ENCODE results near the gene SLC15A1.

Gene SLC15A1

DNA sequence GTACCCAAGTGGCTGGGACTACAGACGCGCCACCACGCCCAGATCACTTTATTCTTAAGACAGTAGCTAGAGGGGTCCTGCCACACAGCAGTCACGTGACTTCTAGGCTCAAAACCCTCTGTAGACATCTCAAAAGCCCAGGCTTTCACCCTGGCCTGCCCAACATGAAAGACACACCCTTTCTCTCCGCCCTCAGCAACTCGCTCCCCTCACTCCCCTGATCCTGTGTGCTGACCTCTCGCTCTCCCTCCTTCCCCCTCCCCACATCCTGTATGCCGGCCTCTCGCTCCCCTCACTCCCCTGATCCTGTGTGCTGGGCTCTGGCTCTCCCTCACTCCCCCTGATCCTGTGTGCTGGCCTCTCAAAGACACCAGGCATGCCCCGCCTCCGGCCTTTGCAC lies 77.4 kb downstream of the SLC15A1 start:
- Histone ChIP-seq H3K36me3 (ENCODE audit: insufficient read depth, insufficient read length, low read length) (no peaks in the 10 kb centered on the region), H3K9me3 (ENCODE audit: insufficient read depth, low read length) (no peaks in the 10 kb centered on the region), H3K27me3 (ENCODE audit: insufficient read depth, insufficient read length) (no peaks in the 10 kb centered on the region), H3K9ac (ENCODE audit: insufficient read length, low read depth) (no peak overlapping the region), H3K4me3 (ENCODE audit: insufficient read length, low read depth) (no peak overlapping the region), H3K4me1 (ENCODE audit: insufficient read depth, insufficient read length) (no peaks in the 10 kb centered on the region)
- TF ChIP-seq ZNF274 (IDR thresholded peaks at IDR 0.05; ENCODE audit: low read depth, low read length), result no peak
- TF ChIP-seq YY1 (IDR thresholded peaks at IDR 0.05; ENCODE audit: insufficient read depth, insufficient read length), result no peak
- no peak for TF ChIP-seq SUZ12 (IDR thresholded peaks at IDR 0.05; ENCODE audit: extremely low read depth, insufficient read depth, insufficient read length)
- no peak for DNase-seq (ENCODE audit: low read depth, low spot score)

- Histone ChIP-seq H3K9ac (ENCODE audit: insufficient read length, low read depth) (no peak overlapping the region), H3K4me1 (ENCODE audit: insufficient read depth, insufficient read length) (no peaks in the 10 kb centered on the region), H3K4me3 (ENCODE audit: insufficient read length, low read depth) (no peak overlapping the region), H3K27me3 (ENCODE audit: insufficient read depth, insufficient read length) (no peaks in the 10 kb centered on the region), H3K36me3 (ENCODE audit: insufficient read depth, insufficient read length, low read length) (no peaks in the 10 kb centered on the region), H3K9me3 (ENCODE audit: insufficient read depth, low read length) (no peaks in the 10 kb centered on the region)
- peak; percentile 44 for DNase-seq (ENCODE audit: low read depth, low spot score)
- no peak for TF ChIP-seq ZNF274 (IDR thresholded peaks at IDR 0.05; ENCODE audit: low read depth, low read length)
- TF ChIP-seq YY1 (IDR thresholded peaks at IDR 0.05; ENCODE audit: insufficient read depth, insufficient read length), result no peak
- no peak for TF ChIP-seq SUZ12 (IDR thresholded peaks at IDR 0.05; ENCODE audit: extremely low read depth, insufficient read depth, insufficient read length)
Observed at GRCh38 chr13:98672947-98673613, 79.4 kb downstream of the SLC15A1 start.

DNA sequence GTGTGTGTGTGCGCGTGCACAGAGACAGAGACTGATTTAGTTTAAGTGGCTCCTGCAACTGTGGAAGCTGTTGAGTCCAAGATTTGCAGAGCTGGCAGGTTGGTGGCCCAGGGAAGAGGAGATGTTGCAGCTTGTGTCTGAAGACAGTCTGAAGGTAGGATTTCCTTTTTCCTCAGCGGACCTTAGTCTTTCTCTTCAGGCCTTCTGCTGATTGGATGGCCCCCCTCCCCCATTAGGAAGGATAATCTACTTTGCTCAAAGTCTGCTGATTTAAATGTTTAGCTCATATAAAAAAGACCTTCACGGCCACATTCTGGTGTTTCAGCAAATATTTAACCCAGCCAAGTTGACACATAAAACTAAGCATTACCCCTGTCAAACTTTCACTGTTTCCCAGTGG lies 84.3 kb downstream of the SLC15A1 start:
- H3K9ac ChIP-seq (ENCODE audit: insufficient read length, low read depth), result no peak overlapping the region
- H3K9me3 ChIP-seq (ENCODE audit: insufficient read depth, low read length), result no peaks in the 10 kb centered on the region
- H3K36me3 ChIP-seq (ENCODE audit: insufficient read depth, insufficient read length, low read length), result no peaks in the 10 kb centered on the region
- no peaks in the 10 kb centered on the region for H3K27me3 ChIP-seq (ENCODE audit: insufficient read depth, insufficient read length)
- TF ChIP-seq YY1 (IDR thresholded peaks at IDR 0.05; ENCODE audit: insufficient read depth, insufficient read length) (no peak), SUZ12 (IDR thresholded peaks at IDR 0.05; ENCODE audit: extremely low read depth, insufficient read depth, insufficient read length) (no peak), ZNF274 (IDR thresholded peaks at IDR 0.05; ENCODE audit: low read depth, low read length) (no peak)
- no peak for DNase-seq (ENCODE audit: low read depth, low spot score)
- H3K4me1 ChIP-seq (ENCODE audit: insufficient read depth, insufficient read length), result no peaks in the 10 kb centered on the region
- H3K4me3 ChIP-seq (ENCODE audit: insufficient read length, low read depth), result no peak overlapping the region

DNA sequence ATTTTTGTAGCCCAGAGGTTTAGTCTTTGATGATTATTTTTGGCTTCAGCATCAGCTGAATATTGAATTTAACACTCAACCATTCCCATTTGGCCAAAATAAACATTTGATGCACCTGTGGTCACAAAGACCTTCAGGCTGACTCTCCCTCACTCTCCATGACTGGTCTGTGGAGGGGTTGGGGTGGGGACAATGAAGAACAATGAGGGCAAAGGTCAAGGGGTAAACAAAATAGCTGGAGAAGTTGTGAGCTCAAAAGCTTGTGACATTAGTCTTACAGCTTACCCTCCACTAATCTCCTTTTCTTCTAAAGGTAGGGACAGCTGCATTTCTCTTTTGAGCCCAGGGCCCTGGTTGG lies 86.9 kb downstream of the SLC15A1 start:
- Histone ChIP-seq H3K9me3 (ENCODE audit: insufficient read depth, low read length) (no peaks in the 10 kb centered on the region), H3K36me3 (ENCODE audit: insufficient read depth, insufficient read length, low read length) (no peaks in the 10 kb centered on the region), H3K4me3 (ENCODE audit: insufficient read length, low read depth) (no peak overlapping the region), H3K27me3 (ENCODE audit: insufficient read depth, insufficient read length) (no peaks in the 10 kb centered on the region), H3K4me1 (ENCODE audit: insufficient read depth, insufficient read length) (no peaks in the 10 kb centered on the region), H3K9ac (ENCODE audit: insufficient read length, low read depth) (no peak overlapping the region)
- no peak for DNase-seq (ENCODE audit: low read depth, low spot score)
- TF ChIP-seq SUZ12 (IDR thresholded peaks at IDR 0.05; ENCODE audit: extremely low read depth, insufficient read depth, insufficient read length) (no peak), YY1 (IDR thresholded peaks at IDR 0.05; ENCODE audit: insufficient read depth, insufficient read length) (no peak), ZNF274 (IDR thresholded peaks at IDR 0.05; ENCODE audit: low read depth, low read length) (no peak)

DNA sequence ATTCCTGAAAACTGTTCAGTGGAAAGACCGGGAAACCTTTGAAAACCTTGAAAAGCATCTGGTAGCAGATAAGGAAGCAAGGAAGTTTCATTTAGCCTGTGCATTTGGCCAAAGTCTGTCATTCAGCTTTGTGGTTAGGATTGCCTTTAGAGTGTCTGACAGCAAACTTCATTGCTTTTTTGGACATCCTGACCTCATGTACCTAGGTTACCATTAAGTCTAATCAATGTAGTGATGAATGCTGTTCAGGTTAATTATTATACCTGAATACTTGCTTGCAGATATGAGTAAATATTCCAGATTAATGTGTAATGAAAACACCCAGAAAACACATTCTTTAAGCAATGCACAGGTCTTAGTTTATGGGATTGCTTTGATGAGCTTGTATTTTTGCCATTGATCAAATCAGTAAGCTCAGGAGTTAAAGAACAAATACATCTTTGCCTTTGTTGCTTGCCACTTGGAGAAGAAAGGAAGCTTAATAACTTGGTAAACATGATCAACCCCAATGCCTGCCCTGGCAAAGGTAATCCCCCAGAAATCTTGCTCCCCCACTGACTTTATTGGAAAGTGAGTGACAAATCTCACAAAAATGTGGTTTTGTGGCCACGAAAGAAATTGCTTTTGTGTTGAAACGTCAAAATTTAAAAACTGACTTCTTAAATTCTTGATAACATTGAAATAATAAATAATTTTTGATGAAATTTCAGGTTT lies 87.4 kb downstream of the SLC15A1 start:
- H3K4me3 ChIP-seq (ENCODE audit: insufficient read length, low read depth), result no peak overlapping the region
- no peak for DNase-seq (ENCODE audit: low read depth, low spot score)
- H3K27me3 ChIP-seq (ENCODE audit: insufficient read depth, insufficient read length), result no peaks in the 10 kb centered on the region
- no peak for TF ChIP-seq SUZ12 (IDR thresholded peaks at IDR 0.05; ENCODE audit: extremely low read depth, insufficient read depth, insufficient read length)
- no peak for TF ChIP-seq ZNF274 (IDR thresholded peaks at IDR 0.05; ENCODE audit: low read depth, low read length)
- TF ChIP-seq YY1 (IDR thresholded peaks at IDR 0.05; ENCODE audit: insufficient read depth, insufficient read length), result no peak
- no peaks in the 10 kb centered on the region for H3K36me3 ChIP-seq (ENCODE audit: insufficient read depth, insufficient read length, low read length)
- H3K9me3 ChIP-seq (ENCODE audit: insufficient read depth, low read length), result no peaks in the 10 kb centered on the region
- no peak overlapping the region for H3K9ac ChIP-seq (ENCODE audit: insufficient read length, low read depth)
- no peaks in the 10 kb centered on the region for H3K4me1 ChIP-seq (ENCODE audit: insufficient read depth, insufficient read length)

- Histone ChIP-seq H3K4me3 (ENCODE audit: insufficient read length, low read depth) (no peak overlapping the region), H3K27me3 (ENCODE audit: insufficient read depth, insufficient read length) (no peaks in the 10 kb centered on the region), H3K4me1 (ENCODE audit: insufficient read depth, insufficient read length) (no peaks in the 10 kb centered on the region), H3K36me3 (ENCODE audit: insufficient read depth, insufficient read length, low read length) (no peaks in the 10 kb centered on the region), H3K9me3 (ENCODE audit: insufficient read depth, low read length) (no peaks in the 10 kb centered on the region), H3K9ac (ENCODE audit: insufficient read length, low read depth) (no peak overlapping the region)
- DNase-seq (ENCODE audit: low read depth, low spot score), result no peak
- TF ChIP-seq ZNF274 (IDR thresholded peaks at IDR 0.05; ENCODE audit: low read depth, low read length) (no peak), SUZ12 (IDR thresholded peaks at IDR 0.05; ENCODE audit: extremely low read depth, insufficient read depth, insufficient read length) (no peak)
Observed at GRCh38 chr13:98664510-98664909, 88.0 kb downstream of the SLC15A1 start.

GRCh38 chr13:98664047-98664446 lies 88.4 kb downstream of the SLC15A1 start:
- no peak for DNase-seq (ENCODE audit: low read depth, low spot score)
- H3K27me3 ChIP-seq (ENCODE audit: insufficient read depth, insufficient read length), result no peaks in the 10 kb centered on the region
- no peaks in the 10 kb centered on the region for H3K4me1 ChIP-seq (ENCODE audit: insufficient read depth, insufficient read length)
- no peaks in the 10 kb centered on the region for H3K36me3 ChIP-seq (ENCODE audit: insufficient read depth, insufficient read length, low read length)
- H3K4me3 ChIP-seq (ENCODE audit: insufficient read length, low read depth), result no peak overlapping the region
- H3K9ac ChIP-seq (ENCODE audit: insufficient read length, low read depth), result no peak overlapping the region
- H3K9me3 ChIP-seq (ENCODE audit: insufficient read depth, low read length), result peaks cover 3% of the 10 kb centered on the region; the same call in 1 of the 2 replicates
- TF ChIP-seq YY1 (IDR thresholded peaks at IDR 0.05; ENCODE audit: insufficient read depth, insufficient read length) (no peak), ZNF274 (IDR thresholded peaks at IDR 0.05; ENCODE audit: low read depth, low read length) (no peak), SUZ12 (IDR thresholded peaks at IDR 0.05; ENCODE audit: extremely low read depth, insufficient read depth, insufficient read length) (no peak)

Measured in NT2/D1 (cell line).